ENCODE measurements around the gene PARD3. TPM values are rescaled to one million over a fixed set of nuclear protein-coding genes. Genes with fewer than 3 reads are reported as not detected.

The PARD3 gene
- total RNA-seq, 1 experiment from 2014 or later: 46.3 TPM

DNA sequence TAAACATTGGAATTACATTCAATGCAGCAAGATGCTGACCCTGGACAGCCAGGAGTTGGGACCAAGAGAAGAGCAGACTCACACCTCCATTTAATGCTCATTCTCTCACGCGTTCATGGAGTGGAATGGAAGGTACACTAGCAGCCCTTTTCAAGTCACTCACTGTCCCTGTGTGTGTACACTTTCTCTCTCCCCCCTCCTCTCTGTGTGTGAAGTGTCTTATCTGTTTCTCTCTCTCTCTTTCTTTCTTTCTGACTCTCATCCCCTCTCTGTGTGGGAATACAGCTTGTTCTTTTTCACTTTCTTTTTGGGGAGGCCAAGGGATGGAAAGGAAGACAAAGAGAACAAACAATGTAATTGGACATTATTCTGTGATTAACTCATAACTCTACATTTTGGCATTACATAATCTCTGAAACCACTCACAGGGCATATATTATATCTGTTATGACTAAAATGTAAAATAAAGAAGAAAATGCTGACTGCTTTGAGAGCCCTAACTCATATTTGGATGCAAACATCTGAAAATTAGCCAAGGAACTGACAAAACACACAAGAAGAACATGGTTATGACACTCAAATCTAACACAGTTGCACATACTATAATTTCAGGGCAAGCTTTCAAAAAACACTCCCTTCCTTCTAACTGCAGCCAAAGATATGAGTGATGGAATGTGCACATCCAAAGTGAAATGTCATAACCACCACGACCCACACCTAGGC lies 188.8 kb downstream of the PARD3 start:
- Histone ChIP-seq H4K20me1 (ENCODE audit: insufficient read depth) (no peaks in the 10 kb centered on the region), H3K4me3 (replicated peaks in 1 of 2; ENCODE audit: low read depth in 1 of 2, low read length in 2 of 2) (no peak overlapping the region), H3K27me3 (ENCODE audit: insufficient read depth, low read length) (no peaks in the 10 kb centered on the region), H3K4me1 (ENCODE audit: control insufficient read depth in 1 of 2, insufficient read depth in 2 of 2, low read length in 2 of 2) (peaks cover 3 to 6% of the 10 kb centered on the region in 2 experiments), H3K9me2 (ENCODE audit: insufficient read depth) (no peaks in the 10 kb centered on the region), H3K9me3 (ENCODE audit: control insufficient read depth in 1 of 2, insufficient read depth in 1 of 2, low read depth in 1 of 2, low read length in 2 of 2) (no peaks in the 10 kb centered on the region), H3K4me2 (ENCODE audit: low read length) (no peak overlapping the region), H3K79me2 (ENCODE audit: insufficient read depth, low read length) (peaks cover 3% of the 10 kb centered on the region; the same call in 1 of the 2 replicates), H3K36me3 (ENCODE audit: control insufficient read depth in 1 of 2, insufficient read depth in 2 of 2, low read length in 2 of 2) (no peaks in the 10 kb centered on the region), H2AFZ (ENCODE audit: low read depth, low read length, poor library complexity, severe bottlenecking) (no peak overlapping the region), H3K27ac (ENCODE audit: low read depth, low read length) (no peak overlapping the region), H3K9ac (ENCODE audit: low read length) (no peak overlapping the region)
- ATAC-seq (no peak), DNase-seq (ENCODE audit: low read depth, low spot score) (no peak)
- ChIA-PET POLR2A (no interaction called here), RAD21 (ENCODE audit: low non-redundant PET in 1 of 2, low total read pairs in 2 of 2, uncharacterized antibody in 2 of 2, unreplicated experiment in 2 of 2) (no interaction called here), CTCF (interaction anchor here (1.7 kb wide), 1 partner anchor 12 kb away, joined by 5 read pairs; no protein-coding TSS in a partner anchor)
- no peak for TF ChIP-seq POLR2AphosphoS5 (IDR thresholded peaks at IDR 0.05; ENCODE audit: low read depth, low read length)
- no peak for TF ChIP-seq ZNF274 (IDR thresholded peaks at IDR 0.05; ENCODE audit: low read depth, low read length)
- TF ChIP-seq CEBPB (IDR thresholded peaks at IDR 0.05; ENCODE audit: low read depth): no peak
- TF ChIP-seq JUND (IDR thresholded peaks at IDR 0.05): no peak
- no peak for TF ChIP-seq CBX3 (IDR thresholded peaks at IDR 0.05; ENCODE audit: low read depth)
- no peak for TF ChIP-seq RAD21 (IDR thresholded peaks at IDR 0.05; ENCODE audit: low read depth)
- TF ChIP-seq, protein P1, sequence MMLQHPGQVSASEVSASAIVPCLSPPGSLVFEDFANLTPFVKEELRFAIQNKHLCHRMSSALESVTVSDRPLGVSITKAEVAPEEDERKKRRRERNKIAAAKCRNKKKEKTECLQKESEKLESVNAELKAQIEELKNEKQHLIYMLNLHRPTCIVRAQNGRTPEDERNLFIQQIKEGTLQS (IDR thresholded peaks at IDR 0.05): no peak
- no peak for TF ChIP-seq ZFX (IDR thresholded peaks at IDR 0.05)
- no peak for TF ChIP-seq MAX (IDR thresholded peaks at IDR 0.05)
- TF ChIP-seq YY1 (IDR thresholded peaks at IDR 0.05; ENCODE audit: extremely low read depth, insufficient replicate concordance, low read depth, low read length): no peak
- TF ChIP-seq, protein P2, sequence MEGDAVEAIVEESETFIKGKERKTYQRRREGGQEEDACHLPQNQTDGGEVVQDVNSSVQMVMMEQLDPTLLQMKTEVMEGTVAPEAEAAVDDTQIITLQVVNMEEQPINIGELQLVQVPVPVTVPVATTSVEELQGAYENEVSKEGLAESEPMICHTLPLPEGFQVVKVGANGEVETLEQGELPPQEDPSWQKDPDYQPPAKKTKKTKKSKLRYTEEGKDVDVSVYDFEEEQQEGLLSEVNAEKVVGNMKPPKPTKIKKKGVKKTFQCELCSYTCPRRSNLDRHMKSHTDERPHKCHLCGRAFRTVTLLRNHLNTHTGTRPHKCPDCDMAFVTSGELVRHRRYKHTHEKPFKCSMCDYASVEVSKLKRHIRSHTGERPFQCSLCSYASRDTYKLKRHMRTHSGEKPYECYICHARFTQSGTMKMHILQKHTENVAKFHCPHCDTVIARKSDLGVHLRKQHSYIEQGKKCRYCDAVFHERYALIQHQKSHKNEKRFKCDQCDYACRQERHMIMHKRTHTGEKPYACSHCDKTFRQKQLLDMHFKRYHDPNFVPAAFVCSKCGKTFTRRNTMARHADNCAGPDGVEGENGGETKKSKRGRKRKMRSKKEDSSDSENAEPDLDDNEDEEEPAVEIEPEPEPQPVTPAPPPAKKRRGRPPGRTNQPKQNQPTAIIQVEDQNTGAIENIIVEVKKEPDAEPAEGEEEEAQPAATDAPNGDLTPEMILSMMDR (IDR thresholded peaks at IDR 0.05 in 2 of 3, conservative IDR thresholded peaks at IDR 0.05 in 1 of 3; ENCODE audit: borderline replicate concordance in 1 of 3, insufficient read depth in 1 of 3, low read depth in 2 of 3, low read length in 2 of 3): no peak
- no peak for TF ChIP-seq TCF7L2 (IDR thresholded peaks at IDR 0.05; ENCODE audit: borderline replicate concordance, extremely low read depth, insufficient read depth, insufficient read length)
- no peak for TF ChIP-seq EZH2 (IDR thresholded peaks at IDR 0.05)
- TF ChIP-seq SP1 (IDR thresholded peaks at IDR 0.05; ENCODE audit: low read depth): no peak
- no peak for TF ChIP-seq ELF1 (IDR thresholded peaks at IDR 0.05; ENCODE audit: borderline replicate concordance, low read depth)
- no peak for TF ChIP-seq EGR1 (IDR thresholded peaks at IDR 0.05; ENCODE audit: low read depth)
- TF ChIP-seq ZBTB33 (IDR thresholded peaks at IDR 0.05; ENCODE audit: extremely low read depth, insufficient replicate concordance, low read length): no peak
- BruUV-seq (replicated peaks): no TSS peak
- intact Hi-C loops (cut with micrococcal nuclease): no loop called here

Data from HCT116 (cell line).